HG02588 (cell line): ENCODE results near the gene DNAAF5.

ENCODE experiments used
- ATAC-seq: cut with Tn5 transposase; IDR thresholded peaks from one replicate; pipeline ENCODE4 v1.9.1; 2021; ENCODE audit warnings: mild to moderate bottlenecking, moderate library complexity; ENCODE audit not compliant: unreplicated experiment

DNAAF5 gene

GRCh38 chr7:706721-707120 lies 19.8 kb upstream of the DNAAF5 start:
- ATAC-seq: no peak

- ATAC-seq: no peak
Observed at GRCh38 chr7:707296-708000, 19.1 kb upstream of the DNAAF5 start.

- ATAC-seq: no peak
Observed at GRCh38 chr7:710161-710560, 16.3 kb upstream of the DNAAF5 start.

- ATAC-seq: no peak
Observed at GRCh38 chr7:711093-711921, 15.2 kb upstream of the DNAAF5 start.

- no peak for ATAC-seq
Observed at GRCh38 chr7:711922-712380, 14.5 kb upstream of the DNAAF5 start.

- ATAC-seq: no peak
Observed at GRCh38 chr7:712381-713138, 13.9 kb upstream of the DNAAF5 start.

GRCh38 chr7:713139-713457 lies 13.4 kb upstream of the DNAAF5 start:
- ATAC-seq: no peak

GRCh38 chr7:713488-714230 lies 12.8 kb upstream of the DNAAF5 start:
- no peak for ATAC-seq

GRCh38 chr7:714251-714671 lies 12.2 kb upstream of the DNAAF5 start:
- ATAC-seq: no peak

- ATAC-seq: no peak
Observed at GRCh38 chr7:716222-716621, 10.3 kb upstream of the DNAAF5 start.

GRCh38 chr7:716636-717035 lies 9.9 kb upstream of the DNAAF5 start:
- ATAC-seq: no peak

- no peak for ATAC-seq
Observed at GRCh38 chr7:721619-722248, 4.8 kb upstream of the DNAAF5 start.

GRCh38 chr7:723541-723940 lies 3.0 kb upstream of the DNAAF5 start:
- ATAC-seq: no peak

- no peak for ATAC-seq
Observed at GRCh38 chr7:724298-724697, 2.2 kb upstream of the DNAAF5 start.

- no peak for ATAC-seq
Observed at GRCh38 chr7:725223-726005, 1.1 kb upstream of the DNAAF5 start.

- ATAC-seq: peak; percentile 32
Observed at GRCh38 chr7:726854-727103, 280 bp downstream of the DNAAF5 start.

GRCh38 chr7:727104-727805 lies 756 bp downstream of the DNAAF5 start, which contains the start of gene PRKAR1B:
Gene PRKAR1B (minus strand): TSS chr7:727281. CDS start chr7:711505, 15,776 bp downstream.
- peak; percentile 54 for ATAC-seq

- no peak for ATAC-seq
Observed at GRCh38 chr7:727806-728460, 1.4 kb downstream of the DNAAF5 start.

- ATAC-seq: no peak
Observed at GRCh38 chr7:728602-729001, 2.1 kb downstream of the DNAAF5 start.
